ENCODE measurements around the gene KRTAP10-1.
A peak's percentile ranks its signal among the peaks of the same experiment; 100 is the strongest.

KRTAP10-1 gene

DNA sequence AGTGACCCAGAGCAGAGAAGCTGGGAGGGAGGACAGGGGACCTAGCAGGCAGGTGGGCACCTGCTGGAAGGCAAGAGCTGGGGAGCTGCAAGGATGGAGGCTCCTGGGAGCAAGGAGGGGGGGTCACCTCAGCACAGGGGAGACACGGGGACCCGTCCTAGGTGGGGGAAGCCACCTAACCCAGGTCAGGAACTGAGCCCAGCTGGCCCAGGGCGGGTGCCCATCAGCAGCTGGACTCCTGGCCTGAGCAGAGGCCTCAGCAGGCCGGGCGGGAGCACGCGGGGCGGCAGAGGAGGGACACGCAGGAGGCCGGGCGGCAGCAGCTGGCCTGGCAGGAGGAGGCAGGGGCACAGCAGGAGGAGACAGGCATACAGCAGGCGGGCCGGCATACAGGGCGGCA is 949 bp downstream of the KRTAP10-1 start:
- H3K27ac ChIP-seq = no peak overlapping the region
- TF ChIP-seq, protein P1, sequence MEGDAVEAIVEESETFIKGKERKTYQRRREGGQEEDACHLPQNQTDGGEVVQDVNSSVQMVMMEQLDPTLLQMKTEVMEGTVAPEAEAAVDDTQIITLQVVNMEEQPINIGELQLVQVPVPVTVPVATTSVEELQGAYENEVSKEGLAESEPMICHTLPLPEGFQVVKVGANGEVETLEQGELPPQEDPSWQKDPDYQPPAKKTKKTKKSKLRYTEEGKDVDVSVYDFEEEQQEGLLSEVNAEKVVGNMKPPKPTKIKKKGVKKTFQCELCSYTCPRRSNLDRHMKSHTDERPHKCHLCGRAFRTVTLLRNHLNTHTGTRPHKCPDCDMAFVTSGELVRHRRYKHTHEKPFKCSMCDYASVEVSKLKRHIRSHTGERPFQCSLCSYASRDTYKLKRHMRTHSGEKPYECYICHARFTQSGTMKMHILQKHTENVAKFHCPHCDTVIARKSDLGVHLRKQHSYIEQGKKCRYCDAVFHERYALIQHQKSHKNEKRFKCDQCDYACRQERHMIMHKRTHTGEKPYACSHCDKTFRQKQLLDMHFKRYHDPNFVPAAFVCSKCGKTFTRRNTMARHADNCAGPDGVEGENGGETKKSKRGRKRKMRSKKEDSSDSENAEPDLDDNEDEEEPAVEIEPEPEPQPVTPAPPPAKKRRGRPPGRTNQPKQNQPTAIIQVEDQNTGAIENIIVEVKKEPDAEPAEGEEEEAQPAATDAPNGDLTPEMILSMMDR (conservative IDR thresholded peaks at IDR 0.05) = no peak

DNA sequence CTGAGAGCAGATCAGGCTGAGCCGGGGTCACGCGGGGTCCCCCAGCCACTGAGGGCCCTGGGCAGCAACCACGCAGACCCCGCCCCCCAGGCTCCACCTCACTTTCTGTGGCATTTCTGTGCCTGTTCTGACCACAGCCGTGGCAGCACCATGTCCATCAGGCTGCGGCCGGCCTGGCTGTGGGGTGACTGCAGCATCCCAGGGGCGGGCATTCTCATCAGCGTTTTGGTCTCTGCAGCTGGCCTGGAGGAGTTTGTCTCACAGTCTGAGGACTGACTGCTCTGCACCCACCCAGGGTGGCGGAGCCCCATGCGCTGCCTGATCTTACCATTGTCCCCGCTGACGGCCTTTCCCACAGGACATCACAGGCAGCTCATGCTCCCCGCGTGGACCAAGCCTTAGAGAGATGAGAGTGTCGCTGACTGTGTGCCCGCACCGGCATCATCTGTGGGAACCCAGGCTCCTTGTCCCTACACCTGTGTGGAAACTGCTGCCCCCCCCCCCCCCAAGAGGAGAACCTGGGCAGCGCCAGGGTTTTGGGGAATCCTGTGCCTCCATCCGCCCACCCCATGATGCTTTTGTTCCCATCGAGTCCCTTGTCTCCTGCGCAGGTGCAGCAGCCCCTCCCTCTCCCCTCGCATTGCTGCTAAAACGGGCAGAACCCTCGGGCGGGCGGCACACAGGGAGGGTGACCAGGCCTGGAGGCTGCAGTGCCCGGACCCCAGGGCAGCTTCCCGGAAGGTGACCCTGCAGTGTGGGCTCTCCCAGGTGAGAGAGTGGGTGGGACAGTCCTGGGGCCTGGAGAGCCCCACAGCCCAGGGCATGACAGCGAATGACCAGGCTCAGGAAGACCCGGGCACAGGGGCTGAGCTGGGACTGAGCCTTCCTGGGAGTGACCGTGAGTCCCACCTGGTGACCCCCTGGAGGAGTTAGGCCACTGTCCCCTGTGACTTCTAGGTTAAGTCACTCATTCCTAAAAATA is 1.8 kb downstream of the KRTAP10-1 start:
- TF ChIP-seq, protein P1 (conservative IDR thresholded peaks at IDR 0.05) = no peak
- H3K27ac ChIP-seq = no peak overlapping the region

DNA sequence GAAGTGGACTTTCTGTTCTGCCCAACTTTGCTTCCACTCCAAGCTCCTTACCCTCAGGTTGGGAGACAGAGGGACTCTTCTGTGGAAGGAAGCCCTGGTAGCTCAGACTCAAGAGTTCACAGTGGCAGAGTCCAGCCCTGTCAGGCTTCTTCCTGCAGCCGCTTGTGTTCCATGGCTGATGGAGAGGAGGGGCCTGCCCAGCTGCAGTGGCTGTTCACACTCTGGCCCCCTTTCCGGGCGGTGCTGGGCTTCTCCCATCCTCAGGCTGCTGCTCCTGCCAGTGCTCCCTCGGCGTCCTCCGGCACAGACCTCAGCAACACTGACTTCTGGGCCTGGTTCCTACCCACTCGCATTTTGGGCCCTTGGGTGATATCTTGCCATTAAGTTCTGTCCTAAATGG is 4.0 kb downstream of the KRTAP10-1 start:
- TF ChIP-seq, protein P1 (conservative IDR thresholded peaks at IDR 0.05) = no peak
- no peak overlapping the region for H3K27ac ChIP-seq

DNA sequence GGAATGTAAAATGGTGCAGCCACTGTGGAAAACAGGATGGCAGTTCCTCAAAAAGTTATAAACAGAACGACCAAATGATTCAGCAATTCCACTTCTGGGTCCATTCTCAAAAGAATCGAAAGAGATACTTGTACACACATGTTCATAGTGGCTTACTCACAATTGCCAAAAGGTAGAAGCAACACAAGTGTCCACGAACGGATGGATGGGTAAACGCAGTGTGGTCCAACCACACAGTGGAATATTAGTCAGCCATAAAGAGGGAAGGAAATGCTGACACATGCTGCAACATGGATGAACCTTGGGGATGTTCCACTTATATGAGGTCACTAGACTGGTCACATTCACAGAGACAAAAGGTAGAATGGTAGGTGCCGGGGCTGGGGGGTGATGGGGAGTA is 5.3 kb downstream of the KRTAP10-1 start:
- TF ChIP-seq, protein P1 (conservative IDR thresholded peaks at IDR 0.05) = no peak
- H3K27ac ChIP-seq = no peak overlapping the region

DNA sequence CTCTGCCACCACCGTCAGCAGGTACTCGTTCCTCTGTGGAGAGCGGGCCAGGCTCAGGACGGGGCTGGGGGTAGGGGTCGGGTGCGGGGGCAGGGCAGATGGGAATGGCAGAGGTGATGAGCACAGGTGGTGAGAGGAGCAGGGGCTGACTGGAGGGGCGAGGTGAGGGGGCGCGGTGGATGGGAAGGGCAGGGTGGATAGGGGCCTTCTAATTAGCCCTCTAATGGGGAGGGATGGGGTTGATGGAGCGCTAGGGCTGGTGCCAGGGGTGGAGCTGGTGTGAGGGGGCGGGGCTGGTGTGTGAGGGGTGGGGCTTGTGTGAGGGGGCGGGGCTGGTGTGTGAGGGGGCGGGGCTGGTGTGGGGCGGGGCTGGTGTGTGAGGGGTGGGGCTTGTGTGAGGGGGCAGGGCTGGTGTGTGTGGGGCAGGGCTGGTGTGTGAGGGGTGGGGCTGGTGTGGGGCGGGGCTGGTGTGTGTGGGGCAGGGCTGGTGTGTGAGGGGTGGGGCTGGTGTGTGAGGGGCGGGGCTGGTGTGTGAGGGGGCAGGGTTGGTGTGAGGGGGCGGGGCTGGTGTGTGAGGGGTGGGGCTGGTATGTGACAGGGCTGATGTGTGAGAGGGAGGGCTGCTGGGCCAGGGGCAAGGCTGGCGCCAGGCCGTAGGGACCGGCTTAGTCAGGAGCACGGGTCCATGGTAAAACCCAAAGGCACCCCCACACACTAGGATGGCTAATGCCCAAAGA is 5.9 kb downstream of the KRTAP10-1 start:
- TF ChIP-seq, protein P1 (conservative IDR thresholded peaks at IDR 0.05) = no peak
- H3K27ac ChIP-seq = peak overlapping the region; percentile 59

DNA sequence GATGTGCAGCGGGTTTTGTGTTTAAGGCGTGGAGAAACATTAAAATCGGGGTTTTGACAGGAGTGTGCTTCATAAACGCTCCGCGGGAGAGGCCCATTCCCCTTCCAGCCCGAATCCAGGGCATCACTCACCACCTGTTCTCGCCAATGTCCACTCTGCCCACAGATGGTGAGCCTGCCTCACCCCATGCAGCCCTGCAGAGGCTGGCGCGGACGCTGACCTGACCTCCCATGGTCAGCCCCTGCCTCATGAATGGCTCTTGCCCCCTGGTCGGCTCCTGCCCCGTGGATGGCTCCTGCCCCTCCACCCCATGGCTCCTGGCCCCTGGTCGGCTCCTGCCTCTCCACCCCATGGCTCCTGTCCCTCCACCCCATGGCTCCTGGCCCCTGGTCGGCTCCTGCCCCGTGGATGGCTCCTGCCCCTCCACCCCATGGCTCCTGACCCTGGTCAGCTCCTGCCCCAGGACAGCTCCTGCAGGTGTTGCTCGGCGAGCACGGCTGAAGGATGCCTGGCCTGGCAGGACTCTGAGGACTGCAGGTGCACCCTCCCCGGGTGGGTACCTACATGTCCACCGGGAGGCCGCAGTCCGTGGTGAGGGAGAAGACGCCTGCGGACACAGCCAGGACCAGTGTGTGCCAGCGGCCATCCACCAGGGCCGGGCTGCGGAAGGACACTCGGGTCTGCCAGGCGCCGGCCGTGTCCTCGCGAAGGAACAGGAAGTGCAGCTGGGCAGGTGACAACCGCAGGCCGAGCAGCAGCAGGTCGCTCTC is 6.7 kb downstream of the KRTAP10-1 start:
- H3K27ac ChIP-seq = peak overlapping the region; percentile 59
- TF ChIP-seq, protein P1 (conservative IDR thresholded peaks at IDR 0.05) = peak; percentile 13; the same call in 1 of the 2 replicates

Measured in VCaP (cell line).